Psoas muscle (tissue), 8 donors: ENCODE measurements around the gene PIP5KL1. TPM values are rescaled to one million over a fixed set of nuclear protein-coding genes. Genes with fewer than 3 reads are reported as not detected.

Source experiments
- ATAC-seq, 4 donors: fragments of 200-7000 bp; cut with Tn5 transposase; one replicate each; pipeline ENCODE4 v1.9.1; 2020; ENCODE audit warnings: moderate library complexity in 3 of 4, mild to moderate bottlenecking in 2 of 4
- DNase-seq, 2 donors: peaks; one replicate each; pipeline ENCODE4 v3.0.0-alpha.2; 2020
- H3K27ac ChIP-seq: fragments of 200-600 bp; one replicate; pipeline ENCODE4 v1.8.0; 2022
- H3K27me3 ChIP-seq, 3 donors: fragments of 200-600 bp in 1 of 3; one replicate each; pipeline versions ENCODE4 v1.6.1 to v1.8.0; 2013 to 2022; ENCODE audit warnings: low read length in 2 of 3, mild to moderate bottlenecking in 2 of 3, moderate library complexity in 1 of 3; ENCODE audit not compliant: insufficient read depth in 3 of 3
- H3K36me3 ChIP-seq, 2 donors: fragments of 200-600 bp in 1 of 2; one replicate each; pipeline versions ENCODE4 v1.6.1 to v1.8.0; 2013 to 2022; ENCODE audit warnings: low read depth in 1 of 2, mild to moderate bottlenecking in 1 of 2, moderate library complexity in 1 of 2; ENCODE audit not compliant: insufficient read depth in 1 of 2
- H3K4me1 ChIP-seq: fragments of 200-600 bp; one replicate; pipeline ENCODE4 v1.8.0; 2022
- H3K4me3 ChIP-seq: fragments of 200-600 bp; one replicate; pipeline ENCODE4 v1.8.0; 2022; ENCODE audit warnings: mild to moderate bottlenecking
- H3K9me3 ChIP-seq: fragments of 200-600 bp; one replicate; pipeline ENCODE4 v1.8.0; 2022
- CTCF ChIP-seq: fragments of 200-600 bp; IDR thresholded peaks from one replicate; pipeline ENCODE4 v1.8.0; 2022; ENCODE audit warnings: antibody characterized with exemption
- WGBS, 3 donors: extraction: QIAGEN DNeasy Blood & Tissue Kit; methylation state at CpG; one replicate each; pipeline versions ENCODE4 v1.1.6 to v1.1.7; 2013; 5-methylcytosine and 5-hydroxymethylcytosine counted together
- intact Hi-C, 2 donors: fragments of 100-400 bp; cut with DNase I; formaldehyde crosslinking; loops; one replicate each; pipeline versions ENCODE4 v1.11.0 to v1.14.2; 2022
- polyA plus RNA-seq, 3 donors: library from polyadenylated mRNA; stranded (reverse); fragments of 200-250 nt; gene quantifications; one replicate each; pipeline ENCODE4 v1.2.3, GENCODE V29; 2013
- total RNA-seq, 4 donors: library from RNA; stranded (reverse); fragmentation: NEBNext Ultra II Directional in 2 of 4; extraction: Animal tissue kit (Norgen Biotek cat#: 25700) in 2 of 4; gene quantifications; one replicate each; pipeline versions ENCODE4 v1.2.1 to v1.2.4, GENCODE V29; 2021 to 2023
- donor health status: healthy with polysubstance abuse.
- donor health status: DM: no; HTN: no; CAD: no; lungs with moderate emphysema.
- donor health status: Bipolar disorder and iron deficiency.
- donor health status: healthy.
- donor health status: DM: yes; HTN: yes; CAD: no.
- donor health status: DM: no; HTN: no; CAD: no.
- donor health status: DM: no; HTN: no; CAD: no.
- donor health status: DM: yes; HTN: yes; CAD: no.

The PIP5KL1 gene
- total and polyA plus RNA-seq, 7 donors, result 0.05 to 0.44 (median 0.26) TPM; not detected in 3

- peak overlapping the region; percentile 97 for H3K4me3 ChIP-seq
- peak overlapping the region; percentile 90 for H3K27ac ChIP-seq
- ATAC-seq (peak in 1 of 4 donors; percentile 0), DNase-seq (no peak)
- TF ChIP-seq CTCF, result no peak
- H3K4me1 ChIP-seq, result peaks cover 27% of the 10 kb centered on the region
- no peaks in the 10 kb centered on the region for H3K9me3 ChIP-seq
- WGBS, 3 donors, result 37 to 52% (median 47%) methylated on average over 15 to 16 of the region's 16 CpGs
- peaks cover 10 to 47% of the 10 kb centered on the region in 2 donors for H3K36me3 ChIP-seq
- H3K27me3 ChIP-seq, result no peaks in the 10 kb centered on the region
- intact Hi-C loops, result no loop called here
These were observed 34.0 kb downstream of the PIP5KL1 start for GRCh38 chr9:127896395-127897192.

- Histone ChIP-seq H3K4me3 (peak overlapping the region; percentile 97), H3K9me3 (no peaks in the 10 kb centered on the region), H3K27ac (peak overlapping the region; percentile 90), H3K36me3 (peaks cover 10 to 54% of the 10 kb centered on the region in 2 donors), H3K4me1 (peaks cover 27% of the 10 kb centered on the region), H3K27me3 (no peaks in the 10 kb centered on the region)
- intact Hi-C loops, result no loop called here
- TF ChIP-seq CTCF, result no peak
- no peak for ATAC-seq
- no peak for DNase-seq
- WGBS, 3 donors, result 94 to 97% (median 95%) methylated on average over 8 of the region's 8 CpGs
These were observed 34.8 kb downstream of the PIP5KL1 start for GRCh38 chr9:127895811-127896210.

- H3K27ac ChIP-seq, result no peak overlapping the region
- TF ChIP-seq CTCF, result no peak
- H3K4me1 ChIP-seq, result peaks cover 20% of the 10 kb centered on the region
- intact Hi-C loops, result no loop called here
- no peaks in the 10 kb centered on the region for H3K27me3 ChIP-seq
- H3K9me3 ChIP-seq, result no peaks in the 10 kb centered on the region
- no peak overlapping the region for H3K4me3 ChIP-seq
- H3K36me3 ChIP-seq, result peaks cover 10 to 74% of the 10 kb centered on the region in 2 donors
- 96 to 100% (median 96%) methylated on average over 4 of the region's 4 CpGs for WGBS, 3 donors
- DNase-seq (no peak), ATAC-seq (no peak)
These were observed 37.2 kb downstream of the PIP5KL1 start for GRCh38 chr9:127893392-127893791.

GRCh38 chr9:127892831-127893230 is 37.7 kb downstream of the PIP5KL1 start:
- peaks cover 10 to 79% of the 10 kb centered on the region in 2 donors for H3K36me3 ChIP-seq
- DNase-seq (no peak), ATAC-seq (no peak)
- H3K27ac ChIP-seq, result no peak overlapping the region
- H3K27me3 ChIP-seq, result no peaks in the 10 kb centered on the region
- TF ChIP-seq CTCF, result no peak
- H3K4me1 ChIP-seq, result peaks cover 16% of the 10 kb centered on the region
- no peaks in the 10 kb centered on the region for H3K9me3 ChIP-seq
- intact Hi-C loops, result no loop called here
- H3K4me3 ChIP-seq, result no peak overlapping the region
- WGBS, 3 donors, result 81 to 96% (median 94%) methylated on average over 6 of the region's 6 CpGs
